HG03060 (cell line): ENCODE data around the gene PCDHGA12.
"Not testable (repeated sequence)": the region's sequence is repeated elsewhere in the genome, so short reads cannot be mapped to it uniquely, and the experiment has no call there.

ENCODE experiments used
- ATAC-seq: cut with Tn5 transposase; IDR thresholded peaks from one replicate; pipeline ENCODE4 v1.9.1; 2021; ENCODE audit warnings: low read depth, moderate number of reproducible peaks; ENCODE audit not compliant: unreplicated experiment

PCDHGA12 gene

DNA sequence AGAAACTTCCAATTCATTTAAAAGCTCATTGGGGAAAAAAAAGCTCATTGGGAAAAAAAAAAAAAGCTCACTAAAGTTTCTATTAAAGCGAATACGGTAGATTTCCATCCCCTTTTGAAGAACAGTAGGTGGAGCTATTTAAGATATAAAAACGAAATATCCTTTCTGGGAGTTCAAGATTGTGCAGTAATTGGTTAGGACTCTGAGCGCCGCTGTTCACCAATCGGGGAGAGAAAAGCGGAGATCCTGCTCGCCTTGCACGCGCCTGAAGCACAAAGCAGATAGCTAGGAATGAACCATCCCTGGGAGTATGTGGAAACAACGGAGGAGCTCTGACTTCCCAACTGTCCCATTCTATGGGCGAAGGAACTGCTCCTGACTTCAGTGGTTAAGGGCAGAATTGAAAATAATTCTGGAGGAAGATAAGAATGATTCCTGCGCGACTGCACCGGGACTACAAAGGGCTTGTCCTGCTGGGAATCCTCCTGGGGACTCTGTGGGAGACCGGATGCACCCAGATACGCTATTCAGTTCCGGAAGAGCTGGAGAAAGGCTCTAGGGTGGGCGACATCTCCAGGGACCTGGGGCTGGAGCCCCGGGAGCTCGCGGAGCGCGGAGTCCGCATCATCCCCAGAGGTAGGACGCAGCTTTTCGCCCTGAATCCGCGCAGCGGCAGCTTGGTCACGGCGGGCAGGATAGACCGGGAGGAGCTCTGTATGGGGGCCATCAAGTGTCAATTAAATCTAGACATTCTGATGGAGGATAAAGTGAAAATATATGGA, at the start of gene PCDHGA12:
TSS of gene PCDHGA12 (plus strand) at position 176 of the 782 bp plus-strand sequence. CDS start at position 429, 253 bp downstream.
- peak; percentile 85 for ATAC-seq

GRCh38 chr5:141382469-141383294, 47.6 kb upstream of the PCDHGA12 start, which contains the start of gene PCDHGA7:
PCDHGA7 (plus strand) TSS chr5:141382742; CDS start chr5:141382900, 158 bp downstream.
- no peak for ATAC-seq

DNA sequence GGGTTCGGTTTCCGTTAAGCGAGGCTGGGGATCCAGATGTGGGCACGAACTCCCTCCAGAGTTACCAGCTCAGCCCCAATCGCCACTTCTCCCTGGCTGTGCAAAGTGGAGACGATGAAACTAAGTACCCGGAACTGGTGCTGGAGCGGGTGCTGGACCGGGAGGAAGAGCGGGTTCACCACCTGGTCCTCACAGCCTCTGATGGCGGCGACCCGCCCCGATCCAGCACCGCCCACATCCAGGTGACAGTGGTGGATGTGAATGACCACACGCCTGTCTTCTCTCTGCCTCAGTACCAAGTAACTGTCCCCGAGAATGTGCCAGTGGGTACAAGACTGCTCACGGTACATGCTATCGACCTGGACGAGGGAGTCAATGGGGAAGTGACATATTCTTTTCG, 47.0 kb upstream of the PCDHGA12 start:
- no peak for ATAC-seq

DNA sequence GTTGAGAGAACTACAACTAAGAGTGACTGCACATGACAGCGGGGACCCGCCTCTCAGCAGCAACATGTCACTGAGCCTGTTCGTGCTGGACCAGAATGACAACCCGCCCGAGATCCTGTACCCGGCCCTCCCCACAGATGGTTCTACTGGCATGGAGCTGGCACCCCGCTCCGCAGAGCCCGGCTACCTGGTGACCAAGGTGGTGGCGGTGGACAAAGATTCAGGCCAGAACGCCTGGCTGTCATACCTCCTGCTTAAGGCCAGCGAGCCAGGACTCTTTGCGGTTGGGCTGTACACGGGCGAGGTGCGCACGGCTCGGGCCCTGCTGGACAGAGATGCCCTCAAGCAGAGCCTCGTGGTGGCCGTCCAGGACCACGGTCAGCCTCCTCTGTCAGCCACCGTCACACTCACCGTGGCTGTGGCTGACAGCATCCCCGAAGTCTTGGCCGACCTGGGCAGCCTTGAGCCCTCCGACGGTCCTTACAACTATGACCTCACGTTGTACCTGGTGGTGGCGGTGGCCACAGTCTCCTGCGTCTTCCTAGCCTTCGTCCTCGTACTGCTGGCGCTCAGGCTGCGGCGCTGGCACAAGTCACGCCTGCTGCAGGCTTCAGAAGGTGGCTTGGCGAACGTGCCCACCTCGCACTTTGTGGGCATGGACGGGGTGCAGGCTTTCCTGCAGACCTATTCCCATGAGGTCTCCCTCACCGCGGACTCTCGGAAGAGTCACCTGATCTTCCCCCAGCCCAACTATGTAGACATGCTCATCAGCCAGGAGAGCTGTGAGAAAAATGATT, 45.6 kb upstream of the PCDHGA12 start:
- no peak for ATAC-seq

DNA sequence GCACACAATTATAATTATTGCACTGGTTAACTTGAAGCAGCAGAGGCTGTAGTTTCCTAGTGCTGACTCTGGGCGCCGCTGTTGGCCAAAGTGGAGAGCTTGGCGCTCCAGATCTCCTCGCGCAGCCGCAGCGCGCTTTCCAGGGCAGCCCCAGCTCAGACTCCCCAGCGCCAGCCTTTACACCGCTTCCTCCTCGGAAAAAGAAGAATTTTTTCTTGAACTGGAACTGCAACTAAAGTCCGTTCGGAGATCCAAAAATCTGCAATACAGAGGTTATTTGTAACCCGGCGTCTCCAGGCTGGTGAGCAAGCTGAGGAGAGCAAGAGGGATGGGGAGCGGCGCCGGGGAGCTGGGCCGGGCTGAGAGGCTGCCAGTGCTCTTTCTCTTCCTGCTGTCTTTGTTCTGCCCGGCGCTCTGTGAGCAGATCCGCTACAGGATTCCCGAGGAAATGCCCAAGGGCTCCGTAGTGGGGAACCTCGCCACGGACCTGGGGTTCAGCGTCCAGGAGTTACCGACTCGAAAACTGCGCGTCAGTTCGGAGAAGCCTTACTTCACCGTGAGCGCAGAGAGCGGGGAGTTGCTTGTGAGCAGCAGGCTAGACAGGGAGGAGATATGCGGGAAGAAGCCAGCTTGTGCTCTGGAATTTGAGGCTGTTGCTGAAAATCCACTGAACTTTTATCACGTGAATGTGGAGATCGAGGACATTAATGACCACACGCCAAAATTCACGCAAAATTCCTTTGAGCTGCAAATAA, 42.6 kb upstream of the PCDHGA12 start, which contains the start of gene PCDHGB4:
TSS of gene PCDHGB4 (plus strand) at position 142 of the 755 bp plus-strand sequence. CDS start at position 329, 187 bp downstream.
- not testable (repeated sequence) for ATAC-seq

DNA sequence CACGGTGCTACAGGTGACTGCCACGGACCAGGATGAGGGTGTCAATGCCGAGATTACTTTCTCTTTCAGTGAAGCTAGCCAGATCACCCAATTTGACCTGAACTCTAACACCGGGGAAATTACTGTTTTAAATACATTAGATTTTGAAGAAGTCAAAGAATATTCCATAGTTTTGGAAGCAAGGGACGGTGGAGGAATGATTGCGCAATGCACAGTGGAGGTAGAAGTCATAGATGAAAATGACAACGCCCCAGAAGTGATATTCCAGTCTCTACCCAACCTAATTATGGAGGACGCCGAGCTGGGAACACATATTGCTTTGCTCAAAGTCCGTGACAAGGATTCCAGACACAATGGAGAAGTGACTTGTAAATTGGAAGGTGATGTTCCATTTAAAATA, 41.6 kb upstream of the PCDHGA12 start:
- ATAC-seq: no peak

- ATAC-seq: no peak
Measured at GRCh38 chr5:141389153-141390042, 40.9 kb upstream of the PCDHGA12 start.

- ATAC-seq: no peak
Measured at GRCh38 chr5:141392429-141393198, 37.7 kb upstream of the PCDHGA12 start, which contains the start of gene PCDHGA8. PCDHGA8 (plus strand) TSS chr5:141392633; CDS start chr5:141392814, 181 bp downstream.

GRCh38 chr5:141393267-141393666, 37.0 kb upstream of the PCDHGA12 start:
- no peak for ATAC-seq

- not testable (repeated sequence) for ATAC-seq
Measured at GRCh38 chr5:141394401-141395187, 35.7 kb upstream of the PCDHGA12 start.

DNA sequence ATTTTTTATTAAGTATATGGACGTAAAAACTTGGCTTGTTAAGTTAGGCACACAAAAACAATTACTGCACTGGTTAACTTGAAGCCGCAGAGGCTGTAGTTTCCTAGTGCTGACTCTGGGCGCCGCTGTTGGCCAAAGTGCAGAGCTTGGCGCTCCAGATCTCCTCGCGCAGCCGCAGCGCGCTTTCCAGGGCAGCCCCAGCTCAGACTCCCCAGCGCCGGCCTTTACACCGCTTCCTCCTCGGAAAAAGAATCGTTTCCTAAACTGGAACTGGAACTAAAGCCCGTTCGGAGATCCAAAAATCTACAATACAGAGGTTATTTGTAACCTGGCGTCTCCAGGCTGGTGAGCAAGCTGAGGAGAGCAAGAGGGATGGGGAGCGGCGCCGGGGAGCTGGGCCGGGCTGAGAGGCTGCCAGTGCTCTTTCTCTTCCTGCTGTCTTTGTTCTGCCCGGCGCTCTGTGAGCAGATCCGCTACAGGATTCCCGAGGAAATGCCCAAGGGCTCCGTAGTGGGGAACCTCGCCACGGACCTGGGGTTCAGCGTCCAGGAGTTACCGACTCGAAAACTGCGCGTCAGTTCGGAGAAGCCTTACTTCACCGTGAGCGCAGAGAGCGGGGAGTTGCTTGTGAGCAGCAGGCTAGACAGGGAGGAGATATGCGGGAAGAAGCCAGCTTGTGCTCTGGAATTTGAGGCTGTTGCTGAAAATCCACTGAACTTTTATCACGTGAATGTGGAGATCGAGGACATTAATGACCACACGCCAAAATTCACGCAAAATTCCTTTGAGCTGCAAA, 32.4 kb upstream of the PCDHGA12 start, which contains the start of gene PCDHGB5:
TSS of gene PCDHGB5 (plus strand) at position 192 of the 796 bp plus-strand sequence. CDS start at position 373, 181 bp downstream.
- peak; percentile 86 for ATAC-seq

DNA sequence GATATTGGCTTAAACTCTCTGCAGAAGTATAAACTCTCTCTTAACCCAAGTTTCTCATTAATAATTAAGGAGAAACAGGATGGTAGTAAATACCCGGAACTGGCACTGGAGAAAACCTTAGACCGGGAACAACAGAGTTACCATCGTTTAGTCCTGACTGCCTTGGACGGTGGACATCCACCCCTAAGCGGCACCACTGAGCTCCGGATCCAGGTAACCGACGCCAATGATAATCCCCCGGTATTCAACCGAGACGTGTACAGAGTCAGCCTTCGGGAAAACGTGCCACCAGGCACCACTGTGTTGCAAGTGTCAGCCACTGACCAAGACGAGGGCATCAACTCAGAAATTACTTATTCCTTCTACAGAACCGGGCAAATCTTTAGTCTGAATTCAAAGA, 31.7 kb upstream of the PCDHGA12 start:
- no peak for ATAC-seq

DNA sequence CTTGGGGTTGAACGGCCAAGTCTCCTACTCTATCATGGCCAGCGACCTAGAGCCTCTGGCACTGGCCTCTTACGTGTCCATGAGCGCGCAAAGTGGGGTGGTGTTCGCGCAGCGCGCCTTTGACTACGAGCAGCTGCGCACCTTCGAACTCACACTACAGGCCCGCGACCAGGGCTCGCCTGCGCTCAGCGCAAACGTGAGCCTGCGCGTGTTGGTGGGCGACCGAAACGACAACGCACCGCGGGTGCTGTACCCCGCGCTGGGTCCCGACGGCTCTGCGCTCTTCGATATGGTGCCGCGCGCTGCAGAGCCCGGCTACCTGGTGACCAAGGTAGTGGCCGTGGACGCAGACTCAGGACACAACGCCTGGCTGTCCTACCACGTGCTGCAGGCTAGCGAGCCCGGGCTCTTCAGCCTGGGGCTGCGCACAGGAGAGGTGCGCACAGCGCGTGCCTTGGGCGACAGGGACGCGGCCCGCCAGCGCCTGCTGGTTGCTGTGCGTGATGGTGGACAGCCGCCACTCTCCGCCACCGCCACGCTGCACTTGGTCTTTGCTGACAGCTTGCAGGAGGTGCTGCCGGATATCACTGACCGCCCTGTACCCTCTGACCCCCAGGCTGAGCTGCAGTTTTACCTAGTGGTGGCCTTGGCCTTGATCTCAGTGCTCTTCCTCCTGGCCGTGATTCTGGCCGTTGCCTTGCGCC, 30.6 kb upstream of the PCDHGA12 start:
- ATAC-seq: no peak

DNA sequence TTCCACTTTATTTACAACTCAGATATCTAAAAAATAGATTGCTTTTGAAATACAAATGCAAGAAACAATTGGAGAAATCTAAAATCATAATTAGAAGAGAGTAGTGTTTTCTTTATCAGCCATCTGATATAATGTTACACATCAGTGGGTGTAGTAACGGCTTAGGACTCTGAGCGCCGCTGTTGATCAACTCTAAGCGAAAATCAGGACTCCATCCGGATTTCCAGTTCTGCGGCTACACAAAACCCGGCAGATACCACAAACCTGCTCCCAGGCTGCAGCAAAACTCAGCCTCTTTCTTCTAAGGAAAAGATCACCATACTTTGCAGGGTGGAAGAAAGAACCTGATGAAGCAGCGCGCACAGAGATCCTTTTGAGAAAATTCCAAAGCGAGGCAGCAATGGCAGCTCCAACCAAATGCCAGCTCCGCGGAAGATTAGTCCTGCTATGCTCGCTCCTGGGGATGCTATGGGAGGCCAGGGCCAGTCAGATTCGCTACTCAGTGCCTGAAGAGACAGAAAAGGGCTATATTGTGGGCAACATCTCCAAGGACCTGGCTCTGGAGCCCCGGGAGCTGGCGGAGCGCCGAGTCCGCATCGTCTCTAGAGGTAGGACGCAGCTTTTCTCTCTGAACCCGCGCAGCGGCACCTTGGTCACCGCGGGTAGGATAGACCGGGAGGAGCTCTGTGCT, 27.6 kb upstream of the PCDHGA12 start, which contains the start of gene PCDHGA9:
TSS of gene PCDHGA9 (plus strand) at position 226 of the 691 bp plus-strand sequence. CDS start at position 401, 175 bp downstream.
- no peak for ATAC-seq

DNA sequence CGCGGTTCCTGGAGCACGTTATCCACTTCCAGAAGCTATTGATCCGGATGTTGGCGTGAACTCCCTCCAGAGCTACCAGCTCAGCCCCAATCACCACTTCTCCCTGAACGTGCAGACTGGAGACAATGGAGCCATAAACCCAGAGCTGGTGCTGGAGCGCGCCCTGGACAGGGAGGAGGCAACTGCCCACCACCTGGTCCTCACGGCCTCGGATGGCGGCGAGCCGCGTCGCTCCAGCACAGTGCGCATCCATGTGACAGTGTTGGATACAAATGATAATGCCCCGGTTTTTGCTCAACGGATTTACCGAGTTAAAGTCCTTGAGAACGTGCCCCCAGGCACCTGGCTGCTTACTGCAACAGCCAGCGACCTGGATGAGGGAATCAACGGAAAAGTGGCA, 26.9 kb upstream of the PCDHGA12 start:
- ATAC-seq: no peak
